ENCODE results near the gene UMOD. TPM values are rescaled to one million over a fixed set of nuclear protein-coding genes. Genes with fewer than 3 reads are reported as not detected.

The UMOD gene
- total RNA-seq, 2 donors from 2014 or later, result 12.7 to 31.3 TPM

GRCh38 chr16:20372701-20373100 lies 20.2 kb upstream of the UMOD start:
- ATAC-seq, result no peak
- WGBS, 2 donors, result 87 to 88% methylated on average over 5 of the region's 5 CpGs
- no peak for DNase-seq
- Histone ChIP-seq H3K4me3 (no peak overlapping the region), H3K9me3 (no peaks in the 10 kb centered on the region), H3K27me3 (no peaks in the 10 kb centered on the region), H3K36me3 (replicated peaks in 1 of 2; ENCODE audit: insufficient read depth in 1 of 2, low read depth in 2 of 2) (no peaks in the 10 kb centered on the region), H3K27ac (no peak overlapping the region), H3K4me1 (peaks cover 22% of the 10 kb centered on the region)
- no peak for TF ChIP-seq POLR2A (IDR thresholded peaks at IDR 0.05)
- TF ChIP-seq CTCF (IDR thresholded peaks at IDR 0.05), result no peak
- intact Hi-C loops (cut with DNase I), result loop anchor here (10.0 kb wide), 1 partner anchor 68 kb away; no protein-coding TSS in a partner anchor

GRCh38 chr16:20369452-20370054 lies 17.0 kb upstream of the UMOD start:
- Histone ChIP-seq H3K9me3 (no peaks in the 10 kb centered on the region), H3K27me3 (no peaks in the 10 kb centered on the region), H3K4me3 (no peak overlapping the region), H3K4me1 (peaks cover 7% of the 10 kb centered on the region), H3K36me3 (replicated peaks in 1 of 2; ENCODE audit: insufficient read depth in 1 of 2, low read depth in 2 of 2) (no peaks in the 10 kb centered on the region), H3K27ac (no peak overlapping the region)
- intact Hi-C loops (cut with DNase I), result loop anchor here (10.0 kb wide), 1 partner anchor 65 kb away; no protein-coding TSS in a partner anchor
- TF ChIP-seq POLR2A (IDR thresholded peaks at IDR 0.05), result no peak
- WGBS, 2 donors, result 87 to 91% methylated on average over 9 of the region's 9 CpGs
- DNase-seq (no peak), ATAC-seq (no peak)

GRCh38 chr16:20364051-20364450 lies 11.5 kb upstream of the UMOD start:
- no peaks in the 10 kb centered on the region for H3K27me3 ChIP-seq
- peak overlapping the region in 2 of 4 donors; percentile 10 to 23 for H3K27ac ChIP-seq
- H3K36me3 ChIP-seq (replicated peaks in 1 of 2; ENCODE audit: insufficient read depth in 1 of 2, low read depth in 2 of 2), result no peaks in the 10 kb centered on the region
- ATAC-seq (no peak), DNase-seq (no peak)
- H3K9me3 ChIP-seq, result no peaks in the 10 kb centered on the region
- intact Hi-C loops (cut with DNase I), result no loop called here
- TF ChIP-seq CTCF (IDR thresholded peaks at IDR 0.05) (no peak), POLR2A (IDR thresholded peaks at IDR 0.05) (no peak)
- no peak overlapping the region for H3K4me3 ChIP-seq
- WGBS, 2 donors, result 78 to 100% methylated on average over 3 of the region's 3 CpGs
- H3K4me1 ChIP-seq, result peaks cover 38% of the 10 kb centered on the region

GRCh38 chr16:20363191-20363590 lies 10.7 kb upstream of the UMOD start:
- ATAC-seq, result peak; percentile 90

GRCh38 chr16:20359997-20360396 lies 7.5 kb upstream of the UMOD start:
- no peaks in the 10 kb centered on the region for H3K27me3 ChIP-seq
- TF ChIP-seq CTCF (IDR thresholded peaks at IDR 0.05), result peak in 6 of 7 experiments; percentile 29 to 55 (median 46)
- no peak for TF ChIP-seq POLR2A (IDR thresholded peaks at IDR 0.05)
- DNase-seq, result peak; percentile 46 to 69 (median 54)
- intact Hi-C loops (cut with DNase I), result no loop called here
- no peaks in the 10 kb centered on the region for H3K9me3 ChIP-seq
- H3K4me3 ChIP-seq, result no peak overlapping the region
- ATAC-seq, result no peak
- no peaks in the 10 kb centered on the region for H3K36me3 ChIP-seq (replicated peaks in 1 of 2; ENCODE audit: insufficient read depth in 1 of 2, low read depth in 2 of 2)
- H3K27ac ChIP-seq, result no peak overlapping the region
- peaks cover 56% of the 10 kb centered on the region for H3K4me1 ChIP-seq
- WGBS, 2 donors, result 42 to 58% methylated on average over 2 of the region's 2 CpGs

More at GRCh38 chr16:20363191-20363590, 10.7 kb upstream of the UMOD start:
- peaks cover 42% of the 10 kb centered on the region for H3K4me1 ChIP-seq
- TF ChIP-seq POLR2A (IDR thresholded peaks at IDR 0.05) (no peak), CTCF (IDR thresholded peaks at IDR 0.05) (no peak)
- H3K36me3 ChIP-seq (replicated peaks in 1 of 2; ENCODE audit: insufficient read depth in 1 of 2, low read depth in 2 of 2), result no peaks in the 10 kb centered on the region
- 39 to 43% methylated on average over 2 of the region's 2 CpGs for WGBS, 2 donors
- intact Hi-C loops (cut with DNase I), result no loop called here
- H3K4me3 ChIP-seq, result no peak overlapping the region
- H3K27ac ChIP-seq, result peak overlapping the region in 3 of 4 donors; percentile 10 to 58 (median 23)
- no peaks in the 10 kb centered on the region for H3K27me3 ChIP-seq
- H3K9me3 ChIP-seq, result no peaks in the 10 kb centered on the region
- DNase-seq, result peak in 3 of 4 donors; percentile 37 to 54 (median 37)
